Hematopoietic multipotent progenitor cell treated with erythropoietin and hydrocortisone succinate and interleukin-3 and kit ligand, for 8 days (in vitro differentiated cells): ENCODE results near the gene TMEM109.

Experiments used
- DNase-seq: peaks from one replicate; pipeline ENCODE4 v3.0.0-alpha.2; 2015

TMEM109 gene, protein sequence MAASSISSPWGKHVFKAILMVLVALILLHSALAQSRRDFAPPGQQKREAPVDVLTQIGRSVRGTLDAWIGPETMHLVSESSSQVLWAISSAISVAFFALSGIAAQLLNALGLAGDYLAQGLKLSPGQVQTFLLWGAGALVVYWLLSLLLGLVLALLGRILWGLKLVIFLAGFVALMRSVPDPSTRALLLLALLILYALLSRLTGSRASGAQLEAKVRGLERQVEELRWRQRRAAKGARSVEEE

DNA sequence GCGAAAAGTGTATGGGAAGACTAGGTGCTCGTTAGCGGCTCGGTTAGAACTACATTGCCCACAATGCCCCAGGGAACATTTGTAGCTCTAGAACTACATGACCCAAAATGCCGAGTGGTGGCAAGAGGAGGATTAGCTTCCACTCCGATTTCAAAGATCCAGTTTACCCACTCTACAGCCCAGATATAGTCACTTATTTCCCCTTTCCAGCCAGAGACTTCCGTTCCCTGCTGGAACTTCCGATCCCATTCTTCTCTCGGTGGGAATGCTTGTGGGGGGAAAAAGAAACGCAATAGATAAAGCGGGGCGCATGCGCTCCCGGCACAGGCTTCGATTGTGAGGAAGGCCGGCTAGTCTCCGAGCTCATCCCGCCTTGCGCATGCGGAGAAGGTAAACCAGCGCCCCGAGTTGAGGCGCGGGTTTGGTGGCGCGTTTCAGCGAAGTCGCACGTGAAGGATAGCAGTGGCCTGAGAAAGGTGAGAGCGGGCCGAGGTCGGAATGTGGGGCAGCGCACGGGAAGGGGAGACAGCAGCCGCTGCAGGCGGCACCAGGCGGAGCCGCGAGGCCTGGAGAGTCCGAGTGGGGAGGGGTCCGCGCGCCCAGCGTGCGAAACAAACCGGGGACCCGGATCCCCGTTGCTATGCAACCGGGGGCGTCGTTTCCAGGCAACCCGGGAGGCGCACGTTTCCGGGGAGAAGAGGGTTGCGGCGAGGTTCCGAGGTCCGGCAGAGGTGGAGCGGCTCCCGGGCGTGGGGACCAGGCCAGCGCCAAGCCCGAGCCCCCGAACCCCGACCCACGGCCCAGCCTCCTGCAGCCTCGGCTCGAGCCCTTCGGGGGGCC lies at the start of gene TMEM109:
Gene TMEM109, plus strand, starts transcription at position 366 of the 840 bp plus-strand sequence. CDS start 5,536 bp downstream, outside the sequence.
- peak; percentile 95 for DNase-seq

DNA sequence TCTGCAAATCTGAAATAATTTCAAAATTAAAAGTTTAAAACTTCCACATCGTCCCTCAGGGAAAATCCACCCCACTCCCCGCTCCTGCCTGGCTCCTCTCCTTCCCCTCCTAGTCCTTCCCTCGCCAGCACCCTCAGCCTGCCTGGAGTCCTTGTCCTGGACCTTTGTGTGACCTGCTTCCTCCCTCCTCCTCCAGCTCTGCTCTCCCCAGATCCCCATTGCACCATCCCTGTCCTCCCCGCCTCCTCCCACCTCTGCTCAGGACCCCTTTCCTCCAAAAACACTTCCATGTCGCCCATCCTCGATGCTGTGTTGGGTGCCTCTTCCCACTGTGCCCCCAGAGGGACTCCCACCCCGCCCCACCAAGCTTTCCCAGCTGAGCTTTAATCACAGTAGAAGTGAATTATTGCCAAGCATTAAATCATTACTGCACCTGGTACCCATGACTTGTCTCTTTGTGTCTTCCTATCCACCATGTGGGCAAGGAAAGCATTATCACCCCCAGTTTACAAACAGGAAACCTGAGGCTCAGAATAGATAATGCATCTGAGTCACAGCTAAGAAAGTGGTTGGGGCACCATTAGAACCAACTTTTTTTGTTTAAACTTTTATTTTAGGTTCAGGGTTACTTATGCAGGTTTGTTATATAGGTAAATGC lies 49.0 kb upstream of the TMEM109 start:
- peak; percentile 53 for DNase-seq

DNA sequence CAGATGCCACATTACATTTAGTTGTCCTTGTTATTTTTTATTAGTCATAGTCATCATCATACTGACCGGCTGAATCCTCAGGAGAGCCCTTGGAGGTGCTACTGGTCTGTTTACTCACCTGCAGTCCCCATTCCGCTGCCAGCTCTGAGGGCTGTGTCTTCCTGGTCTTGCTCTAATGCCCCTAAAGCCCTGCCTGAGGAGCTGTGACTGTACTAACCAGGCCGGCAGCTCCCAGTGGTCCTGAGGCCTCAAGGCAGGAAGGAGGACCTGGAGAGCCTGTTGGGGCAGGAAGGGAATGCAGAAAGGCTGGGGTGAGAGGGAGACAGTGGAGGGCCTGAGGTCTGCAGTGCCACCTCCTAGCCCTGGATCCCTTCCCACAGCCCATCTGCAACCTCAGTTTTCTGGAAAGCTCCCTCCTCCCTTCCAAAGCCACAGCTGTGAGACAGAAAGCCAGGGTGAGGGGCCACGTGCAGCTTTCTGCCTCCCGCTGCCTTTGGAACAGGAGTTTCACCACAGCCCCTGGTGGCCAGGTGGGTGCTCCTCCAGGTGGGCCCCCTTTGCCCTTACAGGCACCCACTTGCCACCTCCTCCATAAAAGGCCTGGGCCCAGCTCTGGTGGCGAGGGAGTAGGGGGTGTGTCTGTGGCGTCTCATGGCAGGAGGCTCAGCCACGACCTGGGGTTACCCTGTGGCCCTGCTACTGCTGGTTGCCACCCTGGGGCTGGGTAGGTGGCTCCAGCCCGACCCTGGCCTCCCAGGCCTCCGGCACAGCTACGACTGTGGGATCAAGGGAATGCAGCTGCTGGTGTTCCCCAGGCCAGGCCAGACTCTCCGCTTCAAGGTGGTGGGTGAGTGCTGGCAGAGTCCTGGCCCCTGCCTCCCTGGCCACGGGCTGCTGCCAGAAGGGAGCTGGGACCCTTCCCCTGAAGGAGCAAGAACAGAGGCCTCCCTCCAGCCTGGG lies 46.8 kb upstream of the TMEM109 start, which contains the start of gene ZP1:
Gene ZP1, plus strand, starts transcription at position 632 of the 960 bp plus-strand sequence. Its CDS starts 20 bp downstream, at position 652.
- no peak for DNase-seq

DNA sequence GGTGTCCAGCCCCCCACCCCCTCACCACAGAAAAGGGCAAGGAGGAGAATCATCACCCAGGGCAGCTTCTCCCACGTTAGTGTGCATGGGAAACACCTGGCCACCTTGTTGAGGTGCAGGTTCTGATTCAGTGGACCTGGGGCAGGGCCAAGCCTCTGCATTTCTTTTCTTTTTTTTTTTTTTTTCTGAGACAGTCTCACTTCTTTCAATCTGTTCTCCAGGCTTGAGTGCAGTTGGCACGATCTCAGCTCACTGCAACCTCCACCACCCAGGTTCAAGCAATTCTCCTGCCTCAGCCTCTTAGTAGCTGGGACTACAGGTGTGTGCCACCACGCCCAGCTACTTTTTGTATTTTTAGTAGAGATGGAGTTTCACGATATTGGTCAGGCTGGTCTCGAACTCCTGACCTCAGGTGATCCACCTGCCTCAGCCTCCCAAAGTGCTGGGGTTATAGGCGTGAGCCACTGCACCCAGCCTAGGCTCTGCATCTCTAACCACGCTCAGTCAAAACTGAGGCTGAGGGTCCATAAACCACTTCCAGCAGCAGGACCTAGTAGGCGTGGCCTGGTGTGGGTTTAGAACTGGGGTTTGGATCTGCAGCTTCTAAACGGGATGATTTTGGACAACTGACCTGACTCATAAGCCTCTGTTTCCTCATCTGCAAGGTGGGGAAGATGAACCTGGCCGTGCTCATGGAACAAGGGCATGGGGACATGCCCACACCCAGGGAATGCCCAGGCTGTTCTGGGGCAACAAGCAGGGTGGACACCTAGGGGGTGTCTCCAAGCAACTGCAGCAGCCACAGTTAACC lies 45.9 kb upstream of the TMEM109 start:
- no peak for DNase-seq

DNA sequence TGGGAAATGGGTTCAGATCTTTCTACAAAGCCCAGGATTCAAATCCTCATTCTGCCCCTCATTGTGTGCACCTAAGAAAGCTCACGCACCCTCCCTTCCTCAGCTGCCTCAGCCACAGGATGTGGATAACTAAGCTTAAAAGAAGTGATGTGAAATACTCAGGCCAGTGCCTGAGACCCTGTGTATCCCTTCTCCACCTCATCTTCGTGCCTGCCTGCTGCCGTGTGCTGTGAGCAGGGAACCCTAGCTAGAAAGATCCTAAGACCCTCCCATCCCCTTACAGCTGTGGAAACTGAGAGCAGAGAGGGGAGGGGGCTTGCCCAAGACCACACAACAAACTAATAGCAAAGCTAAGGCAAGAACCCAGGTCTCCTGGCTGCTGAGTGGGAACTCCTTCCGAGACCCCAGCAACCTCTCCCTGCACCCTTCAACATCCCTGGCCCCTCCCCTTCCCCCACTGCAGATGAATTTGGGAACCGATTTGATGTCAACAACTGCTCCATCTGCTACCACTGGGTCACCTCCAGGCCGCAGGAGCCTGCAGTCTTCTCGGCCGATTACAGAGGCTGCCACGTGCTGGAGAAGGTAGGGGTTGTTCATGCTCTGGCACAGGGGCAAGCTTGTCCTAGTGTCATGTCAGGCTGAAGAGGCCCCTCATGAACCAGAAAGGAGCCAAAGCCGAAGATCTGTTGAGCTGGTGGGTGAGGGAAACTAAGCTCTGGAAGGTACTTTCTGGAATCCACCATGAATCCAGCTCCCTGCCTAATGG lies 45.1 kb upstream of the TMEM109 start:
- no peak for DNase-seq

DNA sequence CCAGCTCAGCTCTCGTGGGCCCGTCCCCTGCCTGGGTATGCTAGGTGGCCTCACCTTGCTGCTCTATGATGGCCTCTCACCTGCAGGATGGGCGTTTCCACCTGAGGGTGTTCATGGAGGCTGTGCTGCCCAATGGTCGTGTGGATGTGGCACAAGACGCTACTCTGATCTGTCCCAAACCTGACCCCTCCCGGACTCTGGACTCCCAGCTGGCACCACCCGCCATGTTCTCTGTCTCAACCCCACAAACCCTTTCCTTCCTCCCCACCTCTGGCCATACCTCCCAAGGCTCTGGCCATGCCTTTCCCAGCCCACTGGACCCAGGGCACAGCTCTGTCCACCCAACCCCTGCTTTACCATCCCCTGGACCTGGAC lies 44.5 kb upstream of the TMEM109 start:
- DNase-seq: no peak

DNA sequence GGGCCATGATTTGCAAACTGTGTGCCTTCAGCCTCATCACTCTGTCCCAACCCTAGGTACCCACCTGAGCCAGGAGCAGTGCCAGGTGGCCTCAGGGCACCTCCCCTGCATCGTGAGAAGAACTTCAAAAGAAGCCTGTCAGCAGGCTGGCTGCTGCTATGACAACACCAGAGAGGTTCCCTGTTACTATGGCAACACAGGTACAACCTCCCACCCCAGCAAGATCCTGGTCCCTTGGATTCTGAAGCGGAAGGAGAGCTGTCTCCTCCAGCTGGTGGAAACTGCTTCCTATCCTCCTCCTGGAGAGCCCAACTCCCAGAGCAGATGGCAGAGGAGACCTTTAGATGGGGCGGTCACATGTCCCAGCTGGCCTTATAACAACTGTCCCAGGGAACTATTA lies 43.7 kb upstream of the TMEM109 start:
- DNase-seq: no peak

DNA sequence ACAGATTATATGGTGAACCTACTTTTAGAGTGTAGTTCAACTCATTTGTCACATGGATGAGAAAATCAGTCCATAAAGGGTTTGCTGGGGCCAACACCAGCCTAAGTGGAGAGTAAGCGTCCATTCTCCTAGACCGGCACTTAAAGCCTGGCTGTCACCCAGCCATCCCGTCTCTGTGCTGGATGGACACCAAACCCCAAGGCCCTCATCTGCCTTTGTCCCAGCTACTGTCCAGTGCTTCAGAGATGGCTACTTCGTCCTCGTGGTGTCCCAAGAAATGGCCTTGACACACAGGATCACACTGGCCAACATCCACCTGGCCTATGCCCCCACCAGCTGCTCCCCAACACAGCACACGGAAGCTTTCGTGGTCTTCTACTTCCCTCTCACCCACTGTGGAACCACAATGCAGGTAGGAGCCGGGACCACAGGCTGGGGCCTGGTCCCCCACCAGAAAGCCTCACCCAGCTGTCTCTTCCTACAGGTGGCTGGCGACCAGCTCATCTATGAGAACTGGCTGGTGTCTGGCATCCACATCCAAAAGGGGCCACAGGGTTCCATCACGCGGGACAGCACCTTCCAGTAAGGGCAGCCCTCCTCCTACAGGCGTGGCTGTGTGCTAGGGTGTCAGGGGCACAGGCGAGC lies 43.1 kb upstream of the TMEM109 start:
- DNase-seq: no peak

DNA sequence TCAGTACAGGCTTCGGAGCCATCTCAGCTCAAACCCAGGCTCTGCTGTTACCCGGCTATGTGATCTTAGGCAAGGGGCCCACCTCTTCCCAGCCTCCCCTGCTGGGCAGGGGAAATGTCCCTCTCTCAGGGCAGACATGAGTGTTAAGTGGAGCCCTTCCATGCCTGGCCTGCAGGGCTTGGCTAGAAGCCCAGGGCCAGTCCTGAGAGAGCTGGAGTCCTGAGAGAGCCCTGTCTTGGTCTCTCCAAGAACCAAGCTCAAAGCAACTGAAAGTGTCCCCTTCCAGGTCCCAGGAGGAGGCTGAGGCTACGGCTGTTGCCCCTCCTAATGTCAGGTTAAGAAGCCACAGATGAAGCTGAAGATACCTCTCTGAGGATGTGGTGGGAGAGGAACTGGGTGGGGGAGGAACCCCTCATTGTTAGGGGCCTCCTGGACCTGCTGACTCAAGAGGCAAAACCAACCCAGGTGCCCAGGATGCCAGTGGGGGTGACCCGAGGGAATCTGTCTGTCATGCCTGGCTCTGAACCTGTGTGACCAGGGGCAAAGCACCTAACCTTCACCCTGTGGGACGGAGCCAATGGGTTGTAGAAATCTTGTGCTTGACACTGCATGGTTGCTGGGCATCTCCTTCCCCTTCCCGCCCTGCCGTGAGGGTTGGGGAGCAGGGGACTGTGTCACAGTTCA lies 42.4 kb upstream of the TMEM109 start:
- DNase-seq: no peak

DNA sequence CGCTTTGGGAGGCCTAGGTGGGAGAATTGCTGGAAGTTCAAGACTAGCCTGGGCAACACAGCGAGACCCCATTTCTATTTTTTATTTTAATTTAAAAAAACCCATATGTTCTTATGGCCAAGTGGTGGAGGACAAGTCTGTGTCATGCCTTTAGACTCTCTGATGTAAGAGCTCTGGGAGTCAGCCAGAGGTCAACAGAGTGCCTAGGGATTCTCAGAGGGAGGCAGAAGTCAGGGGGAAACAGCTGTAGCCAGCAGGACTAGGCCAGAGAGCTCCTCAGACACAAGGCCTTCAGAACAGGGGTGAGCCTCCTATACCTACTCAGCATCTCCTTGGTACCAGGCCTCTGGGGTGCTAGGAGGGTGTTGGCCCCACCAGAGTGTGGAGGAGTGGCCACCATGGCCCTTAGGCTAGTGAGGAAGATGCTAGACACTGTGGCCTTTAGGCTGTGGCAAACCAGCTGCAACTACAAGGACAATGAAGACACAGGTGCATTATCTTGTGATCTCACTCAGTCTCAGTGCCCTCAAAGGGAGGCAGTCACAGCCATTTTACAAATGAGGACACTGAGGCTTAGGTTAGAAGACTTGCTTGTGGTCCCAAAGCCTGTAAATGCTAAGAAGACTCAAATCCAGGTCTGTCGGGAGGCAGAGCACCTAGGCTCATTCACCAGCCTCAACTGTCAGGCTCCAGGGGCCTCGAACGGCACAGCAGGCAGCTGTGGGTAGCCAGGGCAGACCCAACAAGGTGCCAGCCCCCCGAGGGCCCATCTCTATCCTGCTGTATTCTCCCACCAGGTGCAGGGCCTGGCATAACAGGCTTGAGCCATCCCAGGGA lies 41.6 kb upstream of the TMEM109 start:
- no peak for DNase-seq

DNA sequence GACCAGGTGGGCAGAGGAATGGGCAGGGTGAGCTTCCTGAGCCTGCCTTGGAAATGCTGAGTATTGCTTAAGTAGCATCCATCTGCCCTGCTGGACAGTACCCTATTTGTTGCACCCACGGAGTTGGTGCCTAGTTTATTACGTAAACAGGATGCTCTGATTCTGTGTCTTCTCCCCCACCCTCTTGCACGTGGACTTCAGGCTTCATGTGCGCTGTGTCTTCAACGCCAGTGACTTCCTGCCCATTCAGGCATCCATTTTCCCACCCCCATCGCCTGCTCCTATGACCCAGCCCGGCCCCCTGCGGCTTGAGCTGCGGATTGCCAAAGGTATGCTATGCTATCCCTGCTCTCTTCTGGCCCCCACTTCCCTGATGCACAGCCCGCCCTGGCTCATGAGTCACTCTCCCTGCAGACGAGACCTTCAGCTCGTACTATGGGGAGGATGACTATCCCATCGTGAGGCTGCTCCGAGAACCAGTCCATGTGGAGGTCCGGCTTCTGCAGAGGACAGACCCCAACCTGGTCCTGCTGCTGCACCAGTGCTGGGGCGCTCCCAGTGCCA lies 40.9 kb upstream of the TMEM109 start:
- no peak for DNase-seq

DNA sequence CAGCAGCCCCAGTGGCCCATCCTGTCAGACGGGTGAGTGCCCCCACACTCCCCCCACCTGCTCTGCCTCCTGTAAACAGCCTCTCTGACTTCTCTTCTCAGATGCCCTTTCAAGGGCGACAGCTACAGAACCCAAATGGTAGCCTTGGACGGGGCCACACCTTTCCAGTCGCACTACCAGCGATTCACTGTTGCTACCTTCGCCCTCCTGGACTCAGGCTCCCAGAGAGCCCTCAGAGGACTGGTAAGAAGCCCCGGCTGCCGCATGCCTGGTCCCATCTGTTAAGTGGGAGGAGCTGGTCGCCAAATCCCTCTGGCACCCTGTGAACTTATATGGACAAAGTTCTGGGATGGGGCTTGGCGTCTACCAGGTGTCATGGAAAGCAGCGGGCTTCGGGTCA lies 40.4 kb upstream of the TMEM109 start:
- DNase-seq: no peak

DNA sequence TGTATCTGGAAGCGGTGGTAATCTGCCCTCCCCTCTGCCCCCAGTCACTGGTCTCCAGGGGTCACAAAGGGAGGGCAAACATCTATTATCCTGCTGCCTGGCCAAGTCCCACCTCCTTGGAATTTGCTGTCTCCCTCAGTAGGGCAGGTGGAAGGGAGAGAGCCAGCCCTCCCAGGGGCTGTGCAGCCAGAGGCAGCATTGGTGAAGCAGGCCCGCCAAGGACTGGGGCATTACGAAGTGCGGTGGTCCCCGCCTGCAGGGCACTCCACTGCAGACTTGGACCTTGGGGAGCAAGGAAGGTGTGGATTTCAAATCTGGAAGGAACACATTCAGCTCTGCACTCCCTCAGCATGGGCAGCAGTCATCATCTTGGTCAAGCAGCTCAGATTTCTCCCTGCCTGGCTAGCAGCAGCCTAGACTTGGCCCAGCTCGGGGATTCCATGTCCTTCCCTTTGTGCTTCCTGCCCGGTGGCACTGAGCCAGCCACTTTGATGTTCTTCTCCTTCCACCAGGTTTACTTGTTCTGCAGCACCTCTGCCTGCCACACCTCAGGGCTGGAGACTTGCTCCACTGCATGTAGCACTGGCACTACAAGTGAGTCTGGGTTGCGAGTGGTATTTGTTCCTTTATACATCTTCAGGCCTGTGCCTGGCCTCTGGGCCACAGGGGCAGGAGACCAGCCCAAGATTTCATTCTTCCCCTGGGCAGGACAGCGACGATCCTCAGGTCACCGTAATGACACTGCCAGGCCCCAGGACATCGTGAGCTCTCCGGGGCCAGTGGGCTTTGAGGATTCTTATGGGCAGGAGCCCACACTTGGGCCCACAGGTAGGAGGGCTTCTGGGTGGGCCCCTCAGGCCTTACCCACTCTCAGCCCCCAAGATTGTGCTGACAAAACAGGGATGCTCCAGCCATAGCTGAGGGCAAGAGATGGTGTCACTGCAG lies 39.3 kb upstream of the TMEM109 start:
- DNase-seq: no peak

DNA sequence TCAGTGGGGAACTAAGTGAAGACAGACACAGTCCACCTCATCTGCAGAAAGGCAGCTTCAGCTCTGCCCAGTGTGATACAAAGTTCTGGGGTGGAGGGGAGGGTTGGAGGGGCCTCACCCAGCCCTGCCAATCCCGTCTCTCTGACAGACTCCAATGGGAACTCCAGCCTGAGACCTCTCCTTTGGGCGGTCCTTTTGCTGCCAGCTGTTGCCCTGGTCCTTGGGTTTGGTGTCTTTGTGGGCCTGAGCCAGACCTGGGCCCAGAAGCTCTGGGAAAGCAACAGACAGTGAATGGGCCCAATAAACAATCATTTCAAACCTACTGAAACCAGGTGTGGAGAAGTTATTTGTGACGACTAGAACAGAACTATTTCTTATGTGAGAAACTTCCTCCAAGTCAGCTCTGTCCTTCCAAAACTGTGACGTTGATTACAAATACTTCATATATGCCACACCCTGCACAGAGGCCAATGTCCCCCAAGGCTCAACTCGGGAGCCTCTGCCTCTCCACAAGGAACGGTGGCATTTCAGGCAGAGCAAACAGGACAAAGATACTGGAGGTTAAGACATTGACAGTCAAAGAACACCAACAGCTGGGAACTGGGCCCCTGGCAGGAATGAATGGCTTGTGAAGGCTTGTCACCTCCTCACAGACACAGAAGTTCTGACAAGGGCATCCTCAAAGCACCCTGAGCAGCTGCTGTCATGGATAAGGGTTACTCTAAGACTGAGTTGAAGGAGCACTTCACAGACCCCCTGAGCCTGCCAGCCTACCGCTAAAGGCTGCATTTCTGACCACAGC lies 38.4 kb upstream of the TMEM109 start:
- no peak for DNase-seq

DNA sequence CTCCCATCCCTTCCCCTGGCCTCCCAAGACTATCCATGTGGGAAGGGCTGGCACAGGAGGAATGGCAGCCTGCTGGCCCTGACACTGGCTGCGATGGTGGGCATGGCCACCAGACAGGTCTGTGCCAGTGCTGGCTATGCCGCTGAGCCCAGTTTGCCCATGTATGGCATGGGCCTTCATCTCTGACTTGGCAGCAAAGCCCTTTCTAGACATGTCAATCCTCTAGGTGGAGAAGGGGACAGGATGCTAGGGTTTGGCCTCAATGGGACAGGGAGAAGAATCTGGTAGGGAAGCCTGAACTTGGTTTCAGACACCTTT lies 37.8 kb upstream of the TMEM109 start:
- DNase-seq: no peak
